Measurements from ENCODE around the gene MCOLN2. TPM values are rescaled to one million over a fixed set of nuclear protein-coding genes. Genes with fewer than 3 reads are reported as not detected.

Gene MCOLN2
- total and polyA plus RNA-seq, 2 of the 8 experiments (the other 6 are each of a cell fraction or from before 2014, with no cell fraction given), result 1.7 to 6.1 TPM

DNA sequence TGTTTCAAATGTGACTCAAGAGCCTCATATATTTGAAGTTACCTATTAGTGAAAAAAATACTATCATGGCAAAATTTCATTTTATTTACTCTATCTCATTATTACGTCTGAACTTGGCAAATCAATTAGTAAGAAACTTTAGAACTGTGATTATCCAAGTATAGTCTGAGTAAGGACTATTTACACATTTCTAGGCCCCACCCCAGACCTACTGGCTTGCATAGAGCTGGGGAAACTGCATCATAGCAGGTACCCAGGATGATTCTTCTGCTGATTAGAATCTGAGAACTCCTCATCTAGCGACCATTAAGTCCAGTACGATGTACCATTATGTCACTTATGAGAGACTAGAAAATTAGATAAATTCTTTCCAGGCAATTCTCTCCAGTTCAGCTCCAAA is 31.2 kb upstream of the MCOLN2 start:
- CTCF ChIA-PET (ENCODE audit: partially characterized antibody), result interaction anchor here (0.9 to 6.1 kb wide), 14 partner anchors 9 to 246 kb away, joined by 3 to 122 read pairs (median 4); partner anchors contain the start of gene C1orf52
- Histone ChIP-seq H3K56ac (replicated peaks; ENCODE audit: insufficient read length, low read depth, low read length) (no peak overlapping the region), H3K4me1 (replicated peaks in 1 of 4; ENCODE audit: control insufficient read depth in 3 of 4, insufficient read depth in 4 of 4, low read length in 3 of 4) (no peaks in the 10 kb centered on the region), H3K4me2 (ENCODE audit: insufficient read depth in 1 of 2, low read depth in 2 of 2, low read length in 2 of 2) (no peak overlapping the region), H2BK20ac (ENCODE audit: low read length) (no peak overlapping the region), H4K8ac (ENCODE audit: extremely low read depth, insufficient read depth, low read length) (no peak overlapping the region), H2BK15ac (ENCODE audit: low read length) (no peak overlapping the region), H3K27ac (ENCODE audit: low read depth, low read length) (no peak overlapping the region), H3K23ac (ENCODE audit: insufficient read length) (no peak overlapping the region), H3K27me3 (replicated peaks in 1 of 4; ENCODE audit: control insufficient read depth in 3 of 4, extremely low read depth in 1 of 4, insufficient read depth in 3 of 4, low read length in 3 of 4) (no peaks in the 10 kb centered on the region), H4K5ac (ENCODE audit: insufficient read length, low read depth, low read length) (no peak overlapping the region), H2AK5ac (ENCODE audit: low read depth, low read length) (no peak overlapping the region), H2AFZ (ENCODE audit: low read length) (no peak overlapping the region), H3K18ac (ENCODE audit: extremely low read depth, low read length) (no peak overlapping the region), H3K23me2 (ENCODE audit: low read depth, low read length) (no peaks in the 10 kb centered on the region), H3K9me3 (ENCODE audit: insufficient read depth in 2 of 2, low read depth in 1 of 2, low read length in 1 of 2) (no peaks in the 10 kb centered on the region), H3K79me2 (ENCODE audit: control insufficient read depth in 1 of 2, insufficient read depth in 2 of 2, low read length in 2 of 2) (no peaks in the 10 kb centered on the region), H3K79me1 (ENCODE audit: low read depth, low read length) (no peaks in the 10 kb centered on the region; the same call in 1 of the 2 replicates), H3K4ac (replicated peaks; ENCODE audit: insufficient read length, low read depth, low read length) (no peak overlapping the region), H4K91ac (replicated peaks; ENCODE audit: insufficient read length, low read length) (no peak overlapping the region), H3K4me3 (ENCODE audit: extremely low read depth in 1 of 4, insufficient read depth in 2 of 4, low read depth in 3 of 4, low read length in 4 of 4) (no peak overlapping the region), H2BK120ac (replicated peaks; ENCODE audit: low read depth, low read length) (no peak overlapping the region), H3K14ac (ENCODE audit: insufficient read length) (no peak overlapping the region), H2BK5ac (ENCODE audit: low read depth, low read length) (no peak overlapping the region), H4K20me1 (replicated peaks in 1 of 2; ENCODE audit: control insufficient read depth in 1 of 2, insufficient read depth in 2 of 2, low read length in 2 of 2) (no peaks in the 10 kb centered on the region), H3K36me3 (ENCODE audit: control insufficient read depth in 2 of 4, insufficient read depth in 4 of 4, low read length in 3 of 4) (no peaks in the 10 kb centered on the region), H2BK12ac (ENCODE audit: low read depth, low read length) (no peak overlapping the region), H3K9ac (replicated peaks in 1 of 4; ENCODE audit: extremely low read depth in 1 of 4, low read depth in 3 of 4, low read length in 3 of 4) (no peak overlapping the region)
- DNase-seq (ENCODE audit: low read depth in 1 of 2, low spot score in 2 of 2), result no peak
- 82% methylated on average over 3 of the region's 3 CpGs; no CpG with 5 or more reads in 1 of the 2 experiments for WGBS, 2 experiments (ENCODE audit: extremely low coverage in 1 of 2, insufficient coverage in 1 of 2, insufficient read length in 1 of 2, insufficient replicate concordance in 2 of 2, low coverage in 1 of 2, low lambda C conversion rate in 2 of 2, missing lambda C conversion rate in 1 of 2)
- FAIRE-seq, result no peak
- TF ChIP-seq HDAC2 (IDR thresholded peaks at IDR 0.05; ENCODE audit: borderline replicate concordance in 1 of 2, low read depth in 2 of 2, low read length in 2 of 2) (no peak), MAX (IDR thresholded peaks at IDR 0.05) (no peak), TCF12 (IDR thresholded peaks at IDR 0.05; ENCODE audit: low read depth, low read length) (no peak), CHD2 (IDR thresholded peaks at IDR 0.05; ENCODE audit: low read length) (no peak), SAP30 (IDR thresholded peaks at IDR 0.05; ENCODE audit: insufficient read depth, insufficient replicate concordance, low read length) (no peak), POLR2AphosphoS5 (IDR thresholded peaks at IDR 0.05; ENCODE audit: low read depth, low read length) (no peak), SIRT6 (IDR thresholded peaks at IDR 0.05; ENCODE audit: low read length) (no peak), BCL11A (IDR thresholded peaks at IDR 0.05; ENCODE audit: low read depth in 2 of 2, low read length in 2 of 2) (no peak), SRF (IDR thresholded peaks at IDR 0.05; ENCODE audit: low read depth, low read length) (no peak), SP2 (IDR thresholded peaks at IDR 0.05; ENCODE audit: low read length) (no peak)
- POLR2A ChIA-PET (ENCODE audit: partially characterized antibody), result interaction anchor here (1.0 to 1.6 kb wide), 2 partner anchors 8 to 84 kb away, joined by 3 to 4 read pairs; no protein-coding TSS in a partner anchor

Measured in H1 (cell line).